Measurements from ENCODE around the gene LRP2.

DNA sequence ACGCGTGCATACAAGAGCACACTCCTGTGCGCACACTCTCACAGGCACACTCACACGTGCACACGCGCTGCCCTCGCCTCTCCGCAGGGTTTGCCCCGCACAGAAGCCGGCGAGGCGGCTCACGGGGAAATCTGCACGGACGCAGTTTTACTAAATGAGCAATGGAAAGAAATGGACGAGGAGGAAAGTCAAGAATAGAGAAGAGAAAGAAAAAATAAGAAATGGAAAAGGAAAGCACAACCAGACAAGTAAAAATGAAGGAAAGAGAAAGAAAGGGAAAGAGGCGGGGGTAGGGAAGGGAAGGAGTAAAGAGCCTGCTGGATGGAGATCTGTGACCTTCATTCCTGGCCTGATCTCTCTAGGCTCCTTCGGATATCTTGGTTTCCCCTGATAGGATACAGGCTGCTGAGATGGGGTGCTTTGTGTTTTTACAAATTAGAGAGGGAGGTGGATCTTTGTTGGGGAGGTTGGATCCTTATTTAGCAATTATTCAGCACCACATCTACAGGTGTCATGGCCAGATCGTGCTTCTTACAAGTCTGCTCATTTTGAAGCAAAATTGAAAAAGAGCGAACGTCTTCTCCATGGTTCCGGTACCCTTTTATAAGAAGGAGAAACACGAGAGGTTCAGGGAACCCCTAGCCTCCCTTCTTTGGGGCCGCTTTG, 693 bp upstream of the LRP2 start:
- TF ChIP-seq, protein P1, sequence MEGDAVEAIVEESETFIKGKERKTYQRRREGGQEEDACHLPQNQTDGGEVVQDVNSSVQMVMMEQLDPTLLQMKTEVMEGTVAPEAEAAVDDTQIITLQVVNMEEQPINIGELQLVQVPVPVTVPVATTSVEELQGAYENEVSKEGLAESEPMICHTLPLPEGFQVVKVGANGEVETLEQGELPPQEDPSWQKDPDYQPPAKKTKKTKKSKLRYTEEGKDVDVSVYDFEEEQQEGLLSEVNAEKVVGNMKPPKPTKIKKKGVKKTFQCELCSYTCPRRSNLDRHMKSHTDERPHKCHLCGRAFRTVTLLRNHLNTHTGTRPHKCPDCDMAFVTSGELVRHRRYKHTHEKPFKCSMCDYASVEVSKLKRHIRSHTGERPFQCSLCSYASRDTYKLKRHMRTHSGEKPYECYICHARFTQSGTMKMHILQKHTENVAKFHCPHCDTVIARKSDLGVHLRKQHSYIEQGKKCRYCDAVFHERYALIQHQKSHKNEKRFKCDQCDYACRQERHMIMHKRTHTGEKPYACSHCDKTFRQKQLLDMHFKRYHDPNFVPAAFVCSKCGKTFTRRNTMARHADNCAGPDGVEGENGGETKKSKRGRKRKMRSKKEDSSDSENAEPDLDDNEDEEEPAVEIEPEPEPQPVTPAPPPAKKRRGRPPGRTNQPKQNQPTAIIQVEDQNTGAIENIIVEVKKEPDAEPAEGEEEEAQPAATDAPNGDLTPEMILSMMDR (IDR thresholded peaks at IDR 0.05), result no peak
- TF ChIP-seq ZFX (IDR thresholded peaks at IDR 0.05; ENCODE audit: borderline replicate concordance), result no peak

Data from 22Rv1 (cell line).